ENCODE measurements around the gene SMU1.
"Not testable (repeated sequence)": the region's sequence is repeated elsewhere in the genome, so short reads cannot be mapped to it uniquely, and the experiment has no call there.

The SMU1 gene

DNA sequence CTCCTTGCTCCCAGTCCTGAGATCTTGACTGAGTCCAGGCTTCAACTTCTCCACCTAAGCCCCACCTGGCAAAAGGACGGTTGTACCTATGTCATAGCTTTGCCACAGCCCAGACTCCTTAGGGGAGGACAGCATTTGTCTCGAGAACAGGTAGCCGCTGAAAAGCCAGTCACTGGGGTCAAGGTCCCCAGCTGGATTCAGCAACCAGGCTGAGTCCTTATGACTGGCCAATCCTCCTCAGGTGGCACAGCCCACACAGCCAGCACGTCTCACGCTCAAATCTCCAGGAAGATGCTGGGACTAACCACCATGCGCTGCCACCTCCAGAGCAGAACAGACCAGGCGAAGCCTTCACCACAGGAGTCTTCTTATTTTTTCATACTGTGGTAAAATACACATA is 27.9 kb upstream of the SMU1 start:
- no peak for DNase-seq

DNA sequence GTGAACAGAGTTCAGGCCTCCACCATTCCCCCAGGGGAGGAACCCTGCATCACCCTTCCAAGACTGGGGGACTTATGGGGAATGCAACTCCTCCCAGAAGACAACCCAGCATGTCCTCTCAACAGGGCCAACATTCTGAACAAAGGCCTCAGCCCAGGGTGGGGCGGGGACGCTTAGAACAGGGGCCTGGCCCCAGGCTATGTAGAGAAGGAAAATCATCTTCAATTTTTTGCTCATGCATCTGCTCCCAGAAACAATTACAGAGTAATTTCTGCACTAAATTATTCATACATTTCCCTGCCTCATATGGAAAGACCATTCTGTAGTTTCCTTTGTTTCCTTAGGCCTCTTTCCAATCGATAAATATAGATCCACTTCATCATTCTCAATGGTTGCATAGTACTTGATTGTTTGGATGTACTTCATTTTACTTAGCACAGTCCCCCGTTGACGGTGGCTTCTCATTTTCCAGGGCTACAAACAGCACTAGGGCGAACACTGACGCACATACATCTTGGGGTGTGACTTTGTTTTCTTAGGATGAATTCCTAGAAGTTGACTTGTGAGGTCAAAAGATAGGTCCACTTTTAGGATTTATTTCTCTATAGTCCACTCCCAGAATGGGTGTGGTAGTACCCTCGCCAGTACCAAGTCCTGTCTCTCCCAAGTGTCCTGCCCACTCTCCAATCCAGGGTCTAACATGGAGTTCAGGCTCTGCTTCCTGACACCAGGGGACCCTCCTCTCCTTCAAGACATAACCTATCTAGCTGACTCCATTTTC is 27.2 kb upstream of the SMU1 start:
- DNase-seq, result no peak

DNA sequence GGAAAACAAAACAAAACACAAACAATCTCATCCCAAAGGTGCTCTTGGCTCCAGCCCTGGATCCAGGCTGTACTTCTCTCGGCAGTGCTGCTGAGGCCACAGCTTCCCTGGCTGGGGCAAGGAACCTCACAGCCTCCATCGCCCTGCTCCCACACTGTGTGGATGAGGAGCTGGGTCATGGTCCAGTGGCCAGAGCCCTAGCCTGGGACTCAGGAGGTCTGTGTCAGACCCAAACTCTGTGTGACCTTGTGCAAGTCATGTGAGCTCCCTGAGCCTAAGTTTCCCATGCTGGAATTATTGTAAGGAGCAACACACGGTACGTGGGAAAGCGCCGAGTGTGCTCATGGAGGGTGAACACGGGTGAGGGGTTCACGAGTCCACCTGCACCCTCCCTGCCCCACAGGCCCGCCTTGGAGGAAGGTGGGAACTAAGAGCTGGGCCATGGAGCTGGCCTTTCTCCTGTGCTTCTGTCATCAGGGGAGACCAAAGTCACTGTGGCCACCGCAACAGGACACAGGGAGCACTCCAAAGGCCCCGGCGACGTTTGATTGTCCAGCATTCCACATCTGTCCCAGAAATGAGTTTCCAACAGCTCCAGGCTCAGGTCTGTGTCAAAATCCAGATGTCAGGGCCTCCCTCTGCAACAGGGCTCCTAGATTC is 26.2 kb upstream of the SMU1 start:
- DNase-seq, result no peak

- no peak for DNase-seq
Measured at GRCh38 chr9:33101104-33101951, 24.9 kb upstream of the SMU1 start.

DNA sequence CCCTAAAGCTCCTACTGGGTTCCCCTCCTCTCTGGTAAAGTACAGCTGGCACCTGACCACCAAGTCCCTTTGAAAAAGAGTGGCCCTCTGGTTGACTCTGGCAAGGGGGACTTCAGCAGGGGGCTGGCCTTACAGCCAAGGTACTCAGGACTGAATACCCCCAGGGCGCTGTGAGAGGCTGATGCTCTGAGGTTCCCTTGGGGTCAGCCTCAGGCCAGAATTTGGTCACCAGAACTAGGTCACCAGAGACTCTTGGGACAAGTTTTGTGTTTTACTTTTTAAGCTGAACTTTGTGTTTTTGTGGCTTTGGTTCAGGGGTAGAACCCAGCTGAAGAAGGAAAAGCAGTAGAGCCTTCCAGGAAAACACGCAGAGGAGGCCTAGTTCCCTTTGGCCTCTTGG is 23.3 kb upstream of the SMU1 start:
- DNase-seq, result no peak

DNA sequence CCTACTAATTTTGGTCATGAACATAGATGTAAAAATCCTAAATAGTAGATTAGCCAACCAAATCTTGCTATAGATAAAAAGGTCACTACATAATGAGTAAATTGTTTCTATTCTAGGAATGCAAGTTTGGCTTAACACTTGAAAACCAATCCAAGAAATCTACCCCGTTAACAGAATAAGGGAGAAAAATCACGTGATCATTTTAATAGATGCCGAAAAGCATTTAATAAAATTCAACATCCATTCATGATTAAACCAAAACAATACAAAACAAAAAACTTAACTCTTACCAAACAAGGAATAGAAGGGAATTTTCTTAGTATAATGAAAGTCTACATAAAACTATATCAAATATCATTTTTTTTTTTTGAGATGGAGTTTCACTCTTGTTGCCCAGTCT is 20.7 kb upstream of the SMU1 start:
- DNase-seq, result no peak

DNA sequence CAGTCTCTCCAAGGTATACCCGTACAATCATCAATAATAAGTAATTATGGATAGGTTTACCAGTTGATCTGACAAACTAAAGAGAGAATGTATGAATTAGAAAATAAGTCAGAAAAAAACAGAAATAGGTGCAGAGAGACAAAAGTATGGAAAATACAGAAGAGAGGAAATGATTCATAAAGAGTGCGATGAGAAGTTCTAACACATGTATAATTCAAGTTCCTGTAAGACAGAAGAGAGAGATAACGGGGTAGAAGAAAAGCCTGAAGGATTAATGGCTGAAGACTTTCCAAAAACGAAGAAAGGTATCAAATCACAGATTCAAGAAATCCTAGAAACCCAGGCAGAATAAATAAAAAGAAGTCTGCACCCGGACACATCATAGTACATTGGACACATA is 16.2 kb upstream of the SMU1 start:
- no peak for DNase-seq

- DNase-seq, result not testable (repeated sequence)
Measured at GRCh38 chr9:33085672-33086071, 9.2 kb upstream of the SMU1 start.

DNA sequence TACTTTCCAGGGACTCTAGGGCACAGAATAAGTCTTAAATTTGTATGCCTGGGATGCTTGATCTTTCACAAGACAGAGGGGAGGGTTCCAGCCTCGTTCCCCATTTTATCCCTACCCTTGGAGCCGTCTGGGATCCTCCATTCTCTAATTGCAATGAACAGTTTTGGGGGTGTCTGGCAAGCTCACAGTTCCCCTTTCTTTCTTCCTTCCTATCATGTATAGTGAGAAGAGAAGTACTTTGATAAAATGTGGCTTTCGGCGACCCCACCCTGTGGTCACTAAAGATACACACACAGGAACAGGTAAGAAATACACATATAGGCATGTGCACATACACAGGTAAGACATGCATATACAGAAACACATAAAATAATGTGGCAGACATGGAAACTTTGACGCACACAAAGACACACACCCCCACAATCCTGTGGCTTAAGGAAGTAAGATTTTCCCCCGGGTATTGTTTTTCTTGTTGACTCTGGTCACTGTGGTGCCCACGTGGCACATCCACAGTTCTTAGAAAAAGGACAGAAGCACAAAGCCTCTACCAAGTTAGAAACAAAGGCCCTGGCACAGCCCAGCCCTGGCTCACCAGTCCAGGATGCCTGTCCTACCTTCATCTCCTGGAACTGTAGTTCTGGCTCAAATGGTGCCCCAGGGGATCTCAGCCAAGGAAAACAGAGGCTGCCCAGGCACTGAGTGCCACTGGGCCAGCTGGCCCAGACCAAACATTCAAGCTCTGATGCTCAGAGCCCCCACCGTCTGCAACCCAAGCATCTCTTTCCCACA is 6.3 kb upstream of the SMU1 start:
- DNase-seq, result no peak

GRCh38 chr9:33082128-33082527 is 5.7 kb upstream of the SMU1 start:
- no peak for DNase-seq

GRCh38 chr9:33081128-33081851 is 4.8 kb upstream of the SMU1 start:
- peak; percentile 89 for DNase-seq

GRCh38 chr9:33080534-33080933 is 4.1 kb upstream of the SMU1 start:
- DNase-seq, result no peak

- DNase-seq, result no peak
Measured at GRCh38 chr9:33068991-33069390, 7.5 kb downstream of the SMU1 start.

- DNase-seq, result no peak
Measured at GRCh38 chr9:33065157-33066076, 11.1 kb downstream of the SMU1 start.

DNA sequence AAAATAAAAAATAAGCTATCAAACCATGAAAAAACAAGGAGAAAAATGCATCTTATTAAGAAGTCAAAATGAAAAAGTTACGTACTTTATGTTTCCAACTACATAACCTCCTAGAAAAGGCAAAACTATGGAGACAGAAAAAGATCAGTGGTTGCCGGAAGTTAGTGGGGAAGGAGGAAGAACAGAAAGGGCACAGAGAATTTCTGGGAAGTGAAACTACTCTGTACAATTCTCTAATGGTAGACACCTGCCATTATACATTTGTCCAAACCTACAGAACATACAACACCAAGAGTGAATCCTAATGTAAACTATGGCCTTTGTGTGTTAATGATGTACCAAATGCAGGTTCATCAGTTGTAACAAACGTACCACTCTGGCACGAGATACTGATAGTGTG is 25.3 kb downstream of the SMU1 start:
- no peak for DNase-seq

DNA sequence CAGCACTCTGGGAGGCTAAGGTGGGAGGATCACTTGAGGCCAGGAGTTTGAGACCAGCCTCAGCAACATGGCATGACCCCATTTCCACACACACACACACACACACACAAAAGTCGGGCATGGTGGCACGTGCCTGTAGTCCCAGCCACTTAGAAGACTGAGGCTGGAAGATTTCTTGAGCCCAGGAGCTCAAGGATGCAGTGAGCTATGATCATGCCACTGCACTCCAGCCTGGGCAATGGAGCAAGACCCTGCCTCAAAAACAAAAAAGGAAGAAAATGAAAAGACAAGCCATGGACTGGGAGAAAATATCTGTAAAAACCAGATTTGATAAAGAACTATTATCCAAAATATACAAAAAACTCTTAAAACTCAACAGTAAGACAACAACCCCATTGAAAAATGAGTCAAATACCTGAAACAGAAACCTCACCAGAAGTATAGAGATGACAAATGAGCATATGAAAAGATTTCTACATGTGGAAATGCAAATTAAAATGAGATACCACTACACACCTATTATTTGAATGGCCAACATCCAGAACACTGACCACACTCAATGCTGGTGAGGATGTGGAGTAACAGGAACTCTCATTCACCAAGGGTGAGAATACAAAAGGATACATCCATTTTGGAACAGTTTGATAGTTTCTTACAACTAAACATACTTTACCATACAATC is 26.7 kb downstream of the SMU1 start:
- no peak for DNase-seq

GRCh38 chr9:33048054-33048465 is 28.4 kb downstream of the SMU1 start:
- DNase-seq, result no peak

- no peak for DNase-seq
Measured at GRCh38 chr9:33046061-33046460, 30.4 kb downstream of the SMU1 start.

DNA sequence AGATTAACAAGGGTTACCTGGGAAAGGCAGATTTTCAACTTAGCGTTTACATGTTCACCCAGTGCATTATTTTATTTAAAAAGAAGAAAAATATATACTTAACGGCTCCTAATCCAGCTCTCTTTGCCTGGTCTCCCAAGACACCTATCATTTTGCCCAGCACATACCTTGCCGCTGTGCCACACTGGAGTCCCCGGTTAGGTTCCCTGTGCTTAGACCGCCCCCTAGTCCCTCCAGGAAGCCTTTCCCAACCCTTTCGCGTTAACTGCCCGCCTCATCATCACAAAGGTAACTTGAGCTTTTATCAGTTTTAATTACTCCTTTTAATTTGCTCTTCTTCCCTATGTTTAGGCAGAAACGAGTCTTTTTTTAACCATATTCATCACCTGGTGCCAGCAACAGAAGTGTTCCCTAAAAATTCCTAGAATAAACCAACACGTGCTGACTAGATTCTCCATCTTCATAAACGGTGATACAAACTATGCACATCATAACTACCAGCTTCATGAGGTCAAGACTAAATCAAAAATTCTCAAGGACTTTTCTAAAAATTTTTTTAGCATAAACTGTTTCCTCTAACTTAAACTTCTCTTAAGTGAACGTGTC is 31.7 kb downstream of the SMU1 start:
- peak; percentile 64 for DNase-seq

GRCh38 chr9:33044162-33044673 is 32.3 kb downstream of the SMU1 start:
- peak; percentile 90 for DNase-seq

Measured in NCI-H82 (cell line).